Subcutaneous adipose tissue (tissue), 4 donors: ENCODE data around the gene SOX13. TPM values are rescaled to one million over a fixed set of nuclear protein-coding genes. Genes with fewer than 3 reads are reported as not detected.

Experiments
- CTCF ChIP-seq: fragments of 450-650 bp; IDR thresholded peaks from one replicate; pipeline ENCODE4 v1.5.1; 2016; ENCODE audit warnings: low read depth, mild to moderate bottlenecking, control low read depth, antibody characterized with exemption, moderate library complexity
- total RNA-seq, 4 donors: library from RNA; depleted of rRNA; stranded (reverse); fragments of >200 nt; gene quantifications; one replicate each; pipeline ENCODE4 v1.1.0, GENCODE V29; 2016

SOX13 gene
- total RNA-seq, 4 donors from 2014 or later: 12.7 to 79.7 (median 25.3) TPM

- TF ChIP-seq CTCF: no peak
Measured at GRCh38 chr1:204065174-204065985, 7.5 kb upstream of the SOX13 start.

- TF ChIP-seq CTCF: no peak
Measured at GRCh38 chr1:204065986-204066300, 7.0 kb upstream of the SOX13 start.

GRCh38 chr1:204067935-204068334 lies 5.0 kb upstream of the SOX13 start:
- no peak for TF ChIP-seq CTCF

- no peak for TF ChIP-seq CTCF
Measured at GRCh38 chr1:204069887-204070286, 3.0 kb upstream of the SOX13 start.

GRCh38 chr1:204070895-204071294 lies 2.0 kb upstream of the SOX13 start:
- no peak for TF ChIP-seq CTCF

GRCh38 chr1:204073837-204074273 lies 940 bp downstream of the SOX13 start:
- TF ChIP-seq CTCF: no peak

- TF ChIP-seq CTCF: no peak
Measured at GRCh38 chr1:204074274-204075138, 1.6 kb downstream of the SOX13 start.
